SU-DHL-6 (cell line): ENCODE measurements around the gene PDHX.

Source experiments
- CTCF ChIP-seq: fragments of 200-600 bp; sonication (generic); IDR thresholded peaks from one replicate; pipeline ENCODE4 v1.5.1; 2017; ENCODE audit warnings: antibody characterized with exemption, mild to moderate bottlenecking, low read length, moderate library complexity; ENCODE audit not compliant: insufficient read depth, poor library complexity, severe bottlenecking
- EZH2phosphoT487 ChIP-seq: fragments of 200-600 bp; sonication (generic), shearing (Covaris generic); conservative IDR thresholded peaks from 2 replicates; pipeline ENCODE4 v1.6.1; 2018; ENCODE audit warnings: mild to moderate bottlenecking, antibody characterized with exemption, low read length, moderate library complexity, mixed read lengths

GRCh38 chr11:34891611-34892010 is 24.8 kb upstream of the PDHX start:
- TF ChIP-seq CTCF: no peak
- TF ChIP-seq EZH2phosphoT487: no peak
